KOPT-K1 (cell line): ENCODE measurements around the gene IMMP2L.

ENCODE experiments used
- H3K27ac ChIP-seq: fragments of 200-600 bp; sonication (generic); 2 replicates; pipeline ENCODE4 v1.5.1; 2016; ENCODE audit warnings: antibody characterized with exemption, mild to moderate bottlenecking, low read depth, low read length; ENCODE audit not compliant: poor library complexity, severe bottlenecking
- H3K36me3 ChIP-seq: fragments of 200-600 bp; sonication (generic); 2 replicates; pipeline ENCODE4 v1.5.1; 2017; ENCODE audit warnings: antibody characterized with exemption, mild to moderate bottlenecking, low read length, moderate library complexity; ENCODE audit not compliant: insufficient read depth
- H3K9me3 ChIP-seq: fragments of 200-600 bp; sonication (generic); 2 replicates; pipeline ENCODE4 v1.5.1; 2017; ENCODE audit warnings: antibody characterized with exemption, low read length, mild to moderate bottlenecking; ENCODE audit not compliant: insufficient read depth, poor library complexity, severe bottlenecking

IMMP2L gene

GRCh38 chr7:111174510-111174909 is 387.8 kb downstream of the IMMP2L start:
- Histone ChIP-seq H3K9me3 (peaks cover 7% of the 10 kb centered on the region), H3K27ac (no peak overlapping the region), H3K36me3 (no peaks in the 10 kb centered on the region)

- Histone ChIP-seq H3K9me3 (peaks cover 3% of the 10 kb centered on the region), H3K36me3 (no peaks in the 10 kb centered on the region), H3K27ac (no peak overlapping the region)
Observed at GRCh38 chr7:111173990-111174389, 388.3 kb downstream of the IMMP2L start.

- Histone ChIP-seq H3K27ac (no peak overlapping the region), H3K36me3 (no peaks in the 10 kb centered on the region), H3K9me3 (no peaks in the 10 kb centered on the region)
Observed at GRCh38 chr7:111173528-111173927, 388.8 kb downstream of the IMMP2L start.

- Histone ChIP-seq H3K9me3 (no peaks in the 10 kb centered on the region), H3K27ac (no peak overlapping the region), H3K36me3 (no peaks in the 10 kb centered on the region)
Observed at GRCh38 chr7:111172564-111173257, 389.6 kb downstream of the IMMP2L start.

GRCh38 chr7:111168182-111168581 is 394.1 kb downstream of the IMMP2L start:
- Histone ChIP-seq H3K9me3 (no peaks in the 10 kb centered on the region), H3K27ac (no peak overlapping the region), H3K36me3 (no peaks in the 10 kb centered on the region)

- Histone ChIP-seq H3K36me3 (no peaks in the 10 kb centered on the region), H3K9me3 (no peaks in the 10 kb centered on the region), H3K27ac (no peak overlapping the region)
Observed at GRCh38 chr7:111164442-111164841, 397.9 kb downstream of the IMMP2L start.

- no peaks in the 10 kb centered on the region for H3K36me3 ChIP-seq
- no peak overlapping the region for H3K27ac ChIP-seq
- no peaks in the 10 kb centered on the region for H3K9me3 ChIP-seq
Observed at GRCh38 chr7:111162692-111163091, 399.6 kb downstream of the IMMP2L start.

GRCh38 chr7:111160297-111160696 is 402.0 kb downstream of the IMMP2L start:
- no peak overlapping the region for H3K27ac ChIP-seq
- no peaks in the 10 kb centered on the region for H3K9me3 ChIP-seq
- H3K36me3 ChIP-seq, result no peaks in the 10 kb centered on the region

- Histone ChIP-seq H3K27ac (no peak overlapping the region), H3K36me3 (no peaks in the 10 kb centered on the region), H3K9me3 (no peaks in the 10 kb centered on the region)
Observed at GRCh38 chr7:111159426-111159825, 402.9 kb downstream of the IMMP2L start.

- H3K9me3 ChIP-seq, result no peaks in the 10 kb centered on the region
- no peak overlapping the region for H3K27ac ChIP-seq
- no peaks in the 10 kb centered on the region for H3K36me3 ChIP-seq
Observed at GRCh38 chr7:111150709-111151108, 411.6 kb downstream of the IMMP2L start.

- no peaks in the 10 kb centered on the region for H3K36me3 ChIP-seq
Observed at GRCh38 chr7:111147708-111148533, 414.4 kb downstream of the IMMP2L start.

GRCh38 chr7:111146136-111146535 is 416.2 kb downstream of the IMMP2L start:
- H3K27ac ChIP-seq, result no peak overlapping the region
- H3K36me3 ChIP-seq, result no peaks in the 10 kb centered on the region
- no peaks in the 10 kb centered on the region for H3K9me3 ChIP-seq

More at GRCh38 chr7:111147708-111148533, 414.4 kb downstream of the IMMP2L start:
- no peak overlapping the region for H3K27ac ChIP-seq
- H3K9me3 ChIP-seq, result no peaks in the 10 kb centered on the region

GRCh38 chr7:111145472-111145871 is 416.8 kb downstream of the IMMP2L start:
- H3K27ac ChIP-seq, result no peak overlapping the region
- H3K36me3 ChIP-seq, result no peaks in the 10 kb centered on the region
- no peaks in the 10 kb centered on the region for H3K9me3 ChIP-seq

- Histone ChIP-seq H3K36me3 (no peaks in the 10 kb centered on the region), H3K27ac (no peak overlapping the region), H3K9me3 (no peaks in the 10 kb centered on the region)
Observed at GRCh38 chr7:111140091-111140865, 422.0 kb downstream of the IMMP2L start.

- H3K27ac ChIP-seq, result peak overlapping the region; percentile 44
- H3K9me3 ChIP-seq, result no peaks in the 10 kb centered on the region
- no peaks in the 10 kb centered on the region for H3K36me3 ChIP-seq
Observed at GRCh38 chr7:111138586-111138985, 423.7 kb downstream of the IMMP2L start.
